Measurements from ENCODE around the gene AP5S1. TPM values are rescaled to one million over a fixed set of nuclear protein-coding genes. Genes with fewer than 3 reads are reported as not detected.

Gene AP5S1
- total and polyA plus RNA-seq, 2 of the 13 experiments (the other 11 are each of a cell fraction or from before 2014, with no cell fraction given) = 7.9 to 23.2 TPM

GRCh38 chr20:3871550-3872265, 51.4 kb downstream of the AP5S1 start (continued):
- TF ChIP-seq, protein P1, sequence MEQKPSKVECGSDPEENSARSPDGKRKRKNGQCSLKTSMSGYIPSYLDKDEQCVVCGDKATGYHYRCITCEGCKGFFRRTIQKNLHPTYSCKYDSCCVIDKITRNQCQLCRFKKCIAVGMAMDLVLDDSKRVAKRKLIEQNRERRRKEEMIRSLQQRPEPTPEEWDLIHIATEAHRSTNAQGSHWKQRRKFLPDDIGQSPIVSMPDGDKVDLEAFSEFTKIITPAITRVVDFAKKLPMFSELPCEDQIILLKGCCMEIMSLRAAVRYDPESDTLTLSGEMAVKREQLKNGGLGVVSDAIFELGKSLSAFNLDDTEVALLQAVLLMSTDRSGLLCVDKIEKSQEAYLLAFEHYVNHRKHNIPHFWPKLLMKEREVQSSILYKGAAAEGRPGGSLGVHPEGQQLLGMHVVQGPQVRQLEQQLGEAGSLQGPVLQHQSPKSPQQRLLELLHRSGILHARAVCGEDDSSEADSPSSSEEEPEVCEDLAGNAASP (CRISPR knock-in tag; IDR thresholded peaks at IDR 0.05; ENCODE audit: borderline replicate concordance) = 0 out of 2 replicates have a peak, but pooled peaks have one; percentile 28
- TF ChIP-seq, protein P2, sequence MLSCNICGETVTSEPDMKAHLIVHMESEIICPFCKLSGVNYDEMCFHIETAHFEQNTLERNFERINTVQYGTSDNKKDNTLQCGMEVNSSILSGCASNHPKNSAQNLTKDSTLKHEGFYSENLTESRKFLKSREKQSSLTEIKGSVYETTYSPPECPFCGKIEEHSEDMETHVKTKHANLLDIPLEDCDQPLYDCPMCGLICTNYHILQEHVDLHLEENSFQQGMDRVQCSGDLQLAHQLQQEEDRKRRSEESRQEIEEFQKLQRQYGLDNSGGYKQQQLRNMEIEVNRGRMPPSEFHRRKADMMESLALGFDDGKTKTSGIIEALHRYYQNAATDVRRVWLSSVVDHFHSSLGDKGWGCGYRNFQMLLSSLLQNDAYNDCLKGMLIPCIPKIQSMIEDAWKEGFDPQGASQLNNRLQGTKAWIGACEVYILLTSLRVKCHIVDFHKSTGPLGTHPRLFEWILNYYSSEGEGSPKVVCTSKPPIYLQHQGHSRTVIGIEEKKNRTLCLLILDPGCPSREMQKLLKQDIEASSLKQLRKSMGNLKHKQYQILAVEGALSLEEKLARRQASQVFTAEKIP (CRISPR knock-in tag; IDR thresholded peaks at IDR 0.05; ENCODE audit: borderline replicate concordance) = 0 out of 2 replicates have a peak, but pooled peaks have one; percentile 27

DNA sequence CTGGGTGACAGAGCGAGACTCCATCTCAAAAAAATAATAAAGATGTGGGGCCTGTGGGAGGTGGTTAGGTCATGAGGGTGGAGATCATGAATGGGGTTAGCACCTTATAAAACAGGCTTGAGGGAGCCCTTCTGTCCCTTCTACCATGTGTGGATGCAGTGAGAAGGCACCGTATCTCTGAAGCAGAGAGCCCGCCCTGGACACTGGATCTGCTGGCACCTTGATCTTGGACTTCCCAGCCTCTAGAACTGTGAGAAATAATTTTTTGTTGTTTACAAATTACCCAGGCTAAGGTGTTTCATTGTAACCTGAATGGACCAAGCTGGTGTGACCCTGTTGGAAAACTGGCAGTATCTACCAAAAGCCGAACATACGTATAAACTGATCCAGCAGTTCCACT, 53.2 kb downstream of the AP5S1 start:
- Histone ChIP-seq H3K4me3 (replicated peaks in 1 of 3; ENCODE audit: insufficient read depth in 1 of 3, low read depth in 2 of 3, low read length in 3 of 3) (no peak overlapping the region), H3K9ac (ENCODE audit: insufficient read depth, low read depth, low read length) (no peak overlapping the region), H3K9me3 (ENCODE audit: low read length) (no peaks in the 10 kb centered on the region), H3K4me2 (ENCODE audit: low read depth, low read length) (no peak overlapping the region), H4K20me1 (ENCODE audit: insufficient read depth, low read length) (no peaks in the 10 kb centered on the region), H2AFZ (ENCODE audit: low read length) (no peak overlapping the region), H3K27ac (ENCODE audit: extremely low read length, insufficient read depth, low read length) (no peak overlapping the region), H3K27me3 (ENCODE audit: control insufficient read depth in 1 of 2, insufficient read depth in 2 of 2, low read length in 2 of 2) (no peaks in the 10 kb centered on the region), H3K4me1 (ENCODE audit: insufficient read depth, low read length) (peaks cover 12% of the 10 kb centered on the region), H3K79me2 (ENCODE audit: insufficient read depth, low read length) (no peaks in the 10 kb centered on the region), H3K36me3 (replicated peaks in 1 of 2; ENCODE audit: control insufficient read depth in 1 of 2, insufficient read depth in 2 of 2, low read length in 2 of 2) (peaks cover 3 to 19% of the 10 kb centered on the region in 2 experiments; a peak in 4 of 5 replicates)
- ATAC-seq (no peak), FAIRE-seq (no peak), DNase-seq (ENCODE audit: low spot score) (no peak)
- intact Hi-C loops (cut with micrococcal nuclease; ENCODE audit: unreplicated experiment) = no loop called here
- BruUV-seq (replicated peaks) = no TSS peak
- TF ChIP-seq ZNF564 (CRISPR knock-in tag; IDR thresholded peaks at IDR 0.05) (peak; percentile 93; the same call in 1 of the 2 replicates), CREB1 (IDR thresholded peaks at IDR 0.05) (no peak), CREB1 (CRISPR knock-in tag; IDR thresholded peaks at IDR 0.05) (no peak)
- 99% methylated on average over 5 of the region's 5 CpGs for WGBS (ENCODE audit: low lambda C conversion rate)
- in situ Hi-C loops (cut with HindIII; ENCODE audit: extremely low pct_ligation_motif_present, low pct_unique_long_range_greater_than_20kb) = no loop called here
- ChIA-PET CTCF (ENCODE audit: low intra/inter-chr PET ratio, low total read pairs) (no interaction called here), POLR2A (no interaction called here)

All from HepG2 (cell line).